Suprapubic skin (tissue), 4 donors: ENCODE measurements around the gene TMOD1. TPM values are rescaled to one million over a fixed set of nuclear protein-coding genes. Genes with fewer than 3 reads are reported as not detected.
"Not testable (repeated sequence)": the region's sequence is repeated elsewhere in the genome, so short reads cannot be mapped to it uniquely, and the experiment has no call there.

Source experiments
- DNase-seq, 2 donors: peaks; one replicate each; pipeline ENCODE4 v3.0.0-alpha.2; 2019; ENCODE audit warnings: low spot score in 2 of 2
- H3K27ac ChIP-seq: fragments of 200-600 bp; sonication (generic); one replicate; pipeline ENCODE4 v1.5.1; 2019
- H3K27me3 ChIP-seq: fragments of 200-600 bp; sonication (generic); one replicate; pipeline ENCODE4 v1.5.1; 2019
- H3K36me3 ChIP-seq: fragments of 200-600 bp; sonication (generic); one replicate; pipeline ENCODE4 v1.5.1; 2019
- H3K4me1 ChIP-seq: fragments of 200-600 bp; sonication (generic); one replicate; pipeline ENCODE4 v1.5.1; 2019
- H3K4me3 ChIP-seq: fragments of 200-600 bp; sonication (generic); one replicate; pipeline ENCODE4 v1.5.1; 2019; ENCODE audit warnings: mild to moderate bottlenecking
- H3K9me3 ChIP-seq: fragments of 200-600 bp; sonication (generic); one replicate; pipeline ENCODE4 v1.5.1; 2019
- EP300 ChIP-seq: sonication (generic); formaldehyde crosslinking; IDR thresholded peaks from one replicate; pipeline ENCODE4 v1.6.1; 2017; ENCODE audit warnings: antibody characterized with exemption
- POLR2A ChIP-seq, 2 donors: fragments of 450-650 bp; IDR thresholded peaks; one replicate each; pipeline ENCODE4 v1.6.1; 2017; ENCODE audit warnings: antibody characterized with exemption in 2 of 2, mild to moderate bottlenecking in 2 of 2, moderate library complexity in 2 of 2
- POLR2AphosphoS5 ChIP-seq, 3 donors: sonication (generic); formaldehyde crosslinking; IDR thresholded peaks; one replicate each; pipeline ENCODE4 v1.6.1; 2017; ENCODE audit warnings: antibody characterized with exemption in 3 of 3
- WGBS: methylation state at CpG from one replicate; pipeline ENCODE4 v1.1.5; 2018; 5-methylcytosine and 5-hydroxymethylcytosine counted together
- total RNA-seq, 4 donors: library from RNA; depleted of rRNA; stranded (reverse); fragments of >200 nt; gene quantifications; one replicate each; pipeline ENCODE4 v1.1.0, GENCODE V29; 2016
- TF ChIP-seq, protein P1 (sequence below), 2 donors: fragments of 200-600 bp in 1 of 2; fragments of 450-650 bp in 1 of 2; sonication (generic) in 1 of 2; IDR thresholded peaks; one replicate each; pipeline ENCODE4 v1.5.1; 2016 to 2019; ENCODE audit warnings: antibody characterized with exemption in 2 of 2, mild to moderate bottlenecking in 1 of 2, moderate library complexity in 1 of 2

The TMOD1 gene
- total RNA-seq, 4 donors from 2014 or later = 1.9 to 4.4 (median 4.0) TPM

DNA sequence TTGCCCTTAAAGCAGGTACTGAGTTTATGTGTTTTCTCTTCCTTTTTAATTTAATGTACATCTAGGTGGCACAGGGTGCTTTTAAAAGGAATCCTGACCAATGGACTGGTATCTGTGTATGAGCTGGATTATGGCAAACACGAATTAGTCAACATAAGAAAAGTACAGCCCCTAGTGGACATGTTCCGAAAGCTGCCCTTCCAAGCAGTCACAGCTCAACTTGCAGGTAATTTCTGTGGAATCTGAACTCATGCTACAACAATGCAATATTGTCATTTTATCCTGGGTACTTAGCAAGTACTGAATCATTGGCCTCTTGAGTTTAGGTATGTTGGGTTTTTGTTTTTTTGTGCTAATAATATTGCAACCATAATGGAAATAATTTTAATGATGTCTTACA lies 14.4 kb upstream of the TMOD1 start:
- Histone ChIP-seq H3K4me1 (no peaks in the 10 kb centered on the region), H3K36me3 (peaks cover 26% of the 10 kb centered on the region), H3K27ac (no peak overlapping the region), H3K9me3 (no peaks in the 10 kb centered on the region), H3K27me3 (no peaks in the 10 kb centered on the region), H3K4me3 (no peak overlapping the region)
- TF ChIP-seq, protein P1, sequence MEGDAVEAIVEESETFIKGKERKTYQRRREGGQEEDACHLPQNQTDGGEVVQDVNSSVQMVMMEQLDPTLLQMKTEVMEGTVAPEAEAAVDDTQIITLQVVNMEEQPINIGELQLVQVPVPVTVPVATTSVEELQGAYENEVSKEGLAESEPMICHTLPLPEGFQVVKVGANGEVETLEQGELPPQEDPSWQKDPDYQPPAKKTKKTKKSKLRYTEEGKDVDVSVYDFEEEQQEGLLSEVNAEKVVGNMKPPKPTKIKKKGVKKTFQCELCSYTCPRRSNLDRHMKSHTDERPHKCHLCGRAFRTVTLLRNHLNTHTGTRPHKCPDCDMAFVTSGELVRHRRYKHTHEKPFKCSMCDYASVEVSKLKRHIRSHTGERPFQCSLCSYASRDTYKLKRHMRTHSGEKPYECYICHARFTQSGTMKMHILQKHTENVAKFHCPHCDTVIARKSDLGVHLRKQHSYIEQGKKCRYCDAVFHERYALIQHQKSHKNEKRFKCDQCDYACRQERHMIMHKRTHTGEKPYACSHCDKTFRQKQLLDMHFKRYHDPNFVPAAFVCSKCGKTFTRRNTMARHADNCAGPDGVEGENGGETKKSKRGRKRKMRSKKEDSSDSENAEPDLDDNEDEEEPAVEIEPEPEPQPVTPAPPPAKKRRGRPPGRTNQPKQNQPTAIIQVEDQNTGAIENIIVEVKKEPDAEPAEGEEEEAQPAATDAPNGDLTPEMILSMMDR (IDR thresholded peaks at IDR 0.05) = no peak
- TF ChIP-seq POLR2A (IDR thresholded peaks at IDR 0.05) (no peak), EP300 (no peak), POLR2AphosphoS5 (IDR thresholded peaks at IDR 0.05) (no peak)
- no peak for DNase-seq
- WGBS = 96% methylated on average over 2 of the region's 2 CpGs

DNA sequence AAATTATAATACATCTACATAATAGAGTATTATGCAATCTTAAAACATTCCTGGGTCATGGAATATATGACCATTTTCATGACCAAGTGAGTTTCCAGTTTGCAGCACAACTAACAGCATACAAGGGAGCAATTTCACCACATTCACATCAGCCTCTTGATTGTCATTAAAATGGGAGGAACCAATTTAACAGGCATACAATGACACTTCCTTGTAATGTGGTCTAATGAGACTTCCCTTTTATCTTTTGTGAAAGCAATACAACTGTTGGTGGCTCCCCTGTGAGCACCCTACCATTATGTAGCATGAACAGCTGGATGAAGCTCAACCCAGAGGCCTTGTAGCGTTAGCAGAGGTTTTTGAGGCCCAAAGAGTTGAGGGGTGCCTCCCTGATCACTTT lies 13.6 kb upstream of the TMOD1 start:
- peaks cover 21% of the 10 kb centered on the region for H3K36me3 ChIP-seq
- TF ChIP-seq POLR2AphosphoS5 (IDR thresholded peaks at IDR 0.05) (no peak), POLR2A (IDR thresholded peaks at IDR 0.05) (no peak), EP300 (no peak)
- TF ChIP-seq, protein P1 (IDR thresholded peaks at IDR 0.05) = no peak

DNA sequence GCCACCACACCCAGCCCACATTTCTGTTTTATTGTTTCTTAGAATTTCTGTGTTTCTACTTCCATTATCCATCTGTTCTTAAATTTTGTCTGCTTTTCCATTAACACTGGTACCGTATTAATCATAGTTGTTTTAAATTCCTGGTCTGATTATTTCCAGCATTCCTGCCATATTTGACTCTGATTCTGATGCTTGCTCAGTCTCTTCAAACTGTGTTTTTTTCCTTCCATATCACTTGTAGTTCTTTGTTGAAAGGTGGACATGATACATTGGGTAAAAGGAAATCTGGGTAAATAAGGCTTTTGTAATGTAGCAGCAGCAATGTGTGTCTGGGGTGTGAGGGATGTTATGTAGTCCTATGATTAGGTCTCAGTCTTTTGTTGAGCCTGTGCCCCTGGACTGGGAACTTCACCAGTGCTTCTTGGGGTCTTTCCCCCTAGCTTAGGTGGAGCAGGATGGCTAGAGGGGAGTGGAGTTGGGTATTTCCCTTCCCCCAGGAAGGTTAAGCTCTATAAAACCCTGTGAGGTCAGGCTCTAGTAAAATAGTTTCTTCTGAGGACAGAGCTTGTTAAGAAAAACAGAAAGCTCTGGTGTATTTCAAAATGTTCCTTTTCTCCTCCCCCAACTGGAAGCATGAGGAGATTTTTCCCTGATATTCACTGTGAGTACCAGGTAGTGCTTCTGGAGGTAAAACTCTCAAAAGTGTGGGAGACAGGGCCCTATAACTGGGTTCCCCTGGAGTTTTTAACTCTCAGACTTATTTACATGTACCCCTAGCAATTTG lies 10.1 kb upstream of the TMOD1 start:
- Histone ChIP-seq H3K27me3 (no peaks in the 10 kb centered on the region), H3K4me1 (no peaks in the 10 kb centered on the region), H3K4me3 (no peak overlapping the region), H3K27ac (no peak overlapping the region), H3K36me3 (peaks cover 27% of the 10 kb centered on the region), H3K9me3 (no peaks in the 10 kb centered on the region)
- TF ChIP-seq EP300 (no peak), POLR2A (IDR thresholded peaks at IDR 0.05) (no peak), POLR2AphosphoS5 (IDR thresholded peaks at IDR 0.05) (no peak)
- TF ChIP-seq, protein P1 (IDR thresholded peaks at IDR 0.05) = no peak
- WGBS = 93% methylated on average over 1 of the region's 1 CpG
- no peak for DNase-seq

More for the DNA sequence above, 13.6 kb upstream of the TMOD1 start:
- DNase-seq = no peak
- Histone ChIP-seq H3K27me3 (no peaks in the 10 kb centered on the region), H3K4me1 (no peaks in the 10 kb centered on the region), H3K9me3 (no peaks in the 10 kb centered on the region), H3K4me3 (no peak overlapping the region), H3K27ac (no peak overlapping the region)
- 94% methylated on average over 1 of the region's 1 CpG for WGBS

DNA sequence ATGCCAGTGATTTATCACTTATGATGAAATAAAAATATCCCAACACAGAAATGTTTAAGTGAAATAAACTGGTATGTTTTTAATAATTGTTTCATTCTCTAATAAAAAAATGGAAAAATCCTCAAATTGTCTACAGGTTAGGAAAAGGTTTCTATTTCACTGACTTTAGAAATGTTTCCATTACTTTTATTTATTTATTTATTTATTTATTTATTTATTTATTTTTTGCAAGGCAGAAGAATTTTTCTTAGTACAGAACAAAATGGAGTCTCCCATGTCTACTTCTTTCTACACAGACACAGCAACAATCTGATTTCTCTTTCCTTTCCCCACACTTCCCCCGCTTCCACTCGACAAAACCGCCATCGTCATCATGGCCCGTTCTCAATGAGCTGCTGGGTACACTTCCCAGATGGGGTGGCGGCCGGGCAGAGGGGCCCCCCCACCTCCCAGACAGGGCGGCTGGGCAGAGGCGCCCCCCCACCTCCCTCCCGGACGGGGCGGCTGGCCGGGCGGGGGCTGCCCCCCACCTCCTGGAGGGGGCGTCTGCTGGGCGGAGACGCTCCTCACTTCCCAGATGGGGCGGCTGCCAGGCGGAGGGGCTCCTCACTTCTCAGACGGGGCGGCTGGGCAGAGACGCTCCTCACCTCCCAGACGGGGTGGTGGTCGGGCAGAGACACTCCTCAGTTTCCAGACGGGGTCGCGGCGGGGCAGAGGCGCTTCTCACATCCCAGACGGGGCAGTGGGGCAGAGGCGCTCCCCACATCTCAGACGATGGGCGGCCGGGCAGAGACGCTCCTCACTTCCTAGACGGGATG lies 3.7 kb upstream of the TMOD1 start:
- Histone ChIP-seq H3K27me3 (peaks cover 16% of the 10 kb centered on the region), H3K4me1 (peaks cover 20% of the 10 kb centered on the region)
- 91% methylated on average over 10 of the region's 36 CpGs for WGBS
- H3K4me3 ChIP-seq, H3K27ac ChIP-seq, DNase-seq, H3K9me3 ChIP-seq, H3K36me3 ChIP-seq: not testable (repeated sequence)

DNA sequence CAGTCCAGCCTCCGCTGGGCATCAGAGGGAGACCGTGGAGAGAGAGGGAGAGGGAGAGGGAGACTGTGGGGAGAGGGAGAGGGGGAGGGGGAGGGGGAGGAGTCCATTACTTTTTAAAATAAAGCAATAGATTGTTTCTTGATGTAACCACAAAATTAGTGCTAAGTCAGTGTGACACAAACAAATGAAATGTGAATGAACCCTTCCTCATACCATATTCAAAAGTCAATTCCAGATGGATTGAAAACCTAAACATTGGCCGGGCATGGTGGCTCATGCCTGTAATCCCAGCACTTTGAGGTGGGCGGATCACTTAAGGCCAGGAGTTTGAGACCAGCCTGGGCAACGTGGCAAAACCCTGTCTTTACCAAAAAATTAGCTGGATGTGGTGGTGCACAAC lies 2.6 kb upstream of the TMOD1 start:
- not testable (repeated sequence) for H3K4me3 ChIP-seq, DNase-seq, H3K9me3 ChIP-seq, H3K27ac ChIP-seq, H3K36me3 ChIP-seq
- Histone ChIP-seq H3K4me1 (peaks cover 30% of the 10 kb centered on the region), H3K27me3 (peaks cover 25% of the 10 kb centered on the region)
- WGBS = 90% methylated on average over 5 of the region's 5 CpGs

DNA sequence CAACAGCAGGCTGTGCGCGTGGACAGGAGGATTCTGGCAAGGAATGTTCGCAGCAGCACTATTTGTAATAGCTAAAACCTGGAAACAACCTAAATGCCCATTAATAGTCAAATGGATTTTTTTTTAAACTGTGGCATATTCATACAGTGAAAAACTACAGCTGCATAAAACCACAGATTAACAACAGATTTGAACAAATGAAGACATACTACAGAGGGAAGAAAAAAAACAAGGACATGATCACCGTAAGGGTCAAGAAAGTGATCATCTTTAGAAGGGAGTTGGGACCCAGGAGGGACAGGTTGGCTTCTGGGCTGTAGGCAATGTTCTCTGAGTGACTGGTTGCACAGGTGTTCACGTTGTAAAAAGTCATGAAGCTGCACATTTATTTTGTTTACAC lies 1.2 kb upstream of the TMOD1 start:
- no peak for DNase-seq
- Histone ChIP-seq H3K4me1 (peaks cover 38% of the 10 kb centered on the region), H3K27ac (no peak overlapping the region), H3K9me3 (no peaks in the 10 kb centered on the region), H3K36me3 (peaks cover 9% of the 10 kb centered on the region), H3K4me3 (no peak overlapping the region), H3K27me3 (peaks cover 34% of the 10 kb centered on the region)
- TF ChIP-seq EP300 (no peak), POLR2A (IDR thresholded peaks at IDR 0.05) (no peak), POLR2AphosphoS5 (IDR thresholded peaks at IDR 0.05) (no peak)
- TF ChIP-seq, protein P1 (IDR thresholded peaks at IDR 0.05) = no peak
- 43% methylated on average over 5 of the region's 5 CpGs for WGBS
